Cardiac fibroblast (primary cell): Measurements from ENCODE around the gene ANKRD29.

ENCODE experiments used
- DNase-seq, 2 donors: peaks; one replicate each; pipeline versions ENCODE4 v3.0.0 to v3.0.0-alpha.2; 2010; ENCODE audit warnings: low read depth in 2 of 2
- H3K4me3 ChIP-seq, 2 donors: replicated peaks in 1 of 2; 1 replicate in 1 of 2; 2 replicates in 1 of 2; pipeline ENCODE4 v1.5.1; 2011; ENCODE audit warnings: low read depth in 2 of 2, low read length in 2 of 2, mild to moderate bottlenecking in 2 of 2, moderate library complexity in 1 of 2
- TF ChIP-seq, protein P1 (sequence below): IDR thresholded peaks from one replicate; pipeline ENCODE4 v1.5.1; 2011; ENCODE audit warnings: low read depth, mild to moderate bottlenecking, low read length, inconsistent platforms

ANKRD29 gene

DNA sequence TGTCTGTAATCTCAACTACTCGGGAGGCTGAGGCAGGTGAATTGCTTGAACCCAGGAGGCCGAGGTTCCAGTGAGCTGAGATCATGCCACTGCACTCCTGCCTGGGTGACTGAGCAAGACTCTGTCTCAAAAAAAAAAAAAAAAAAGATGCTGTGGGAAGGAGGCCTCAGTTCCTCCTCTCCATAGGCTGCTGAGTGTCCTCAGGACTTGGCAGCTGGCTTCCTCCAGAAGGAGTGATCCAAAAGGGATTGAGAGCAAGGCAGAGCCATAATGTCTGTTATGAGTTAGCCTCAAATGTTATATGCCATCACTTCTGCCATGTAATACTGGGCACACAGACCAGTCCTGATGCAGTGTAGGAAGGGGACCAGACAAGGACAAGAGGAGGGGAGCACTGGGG lies 69.8 kb downstream of the ANKRD29 start:
- TF ChIP-seq, protein P1, sequence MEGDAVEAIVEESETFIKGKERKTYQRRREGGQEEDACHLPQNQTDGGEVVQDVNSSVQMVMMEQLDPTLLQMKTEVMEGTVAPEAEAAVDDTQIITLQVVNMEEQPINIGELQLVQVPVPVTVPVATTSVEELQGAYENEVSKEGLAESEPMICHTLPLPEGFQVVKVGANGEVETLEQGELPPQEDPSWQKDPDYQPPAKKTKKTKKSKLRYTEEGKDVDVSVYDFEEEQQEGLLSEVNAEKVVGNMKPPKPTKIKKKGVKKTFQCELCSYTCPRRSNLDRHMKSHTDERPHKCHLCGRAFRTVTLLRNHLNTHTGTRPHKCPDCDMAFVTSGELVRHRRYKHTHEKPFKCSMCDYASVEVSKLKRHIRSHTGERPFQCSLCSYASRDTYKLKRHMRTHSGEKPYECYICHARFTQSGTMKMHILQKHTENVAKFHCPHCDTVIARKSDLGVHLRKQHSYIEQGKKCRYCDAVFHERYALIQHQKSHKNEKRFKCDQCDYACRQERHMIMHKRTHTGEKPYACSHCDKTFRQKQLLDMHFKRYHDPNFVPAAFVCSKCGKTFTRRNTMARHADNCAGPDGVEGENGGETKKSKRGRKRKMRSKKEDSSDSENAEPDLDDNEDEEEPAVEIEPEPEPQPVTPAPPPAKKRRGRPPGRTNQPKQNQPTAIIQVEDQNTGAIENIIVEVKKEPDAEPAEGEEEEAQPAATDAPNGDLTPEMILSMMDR = no peak

DNA sequence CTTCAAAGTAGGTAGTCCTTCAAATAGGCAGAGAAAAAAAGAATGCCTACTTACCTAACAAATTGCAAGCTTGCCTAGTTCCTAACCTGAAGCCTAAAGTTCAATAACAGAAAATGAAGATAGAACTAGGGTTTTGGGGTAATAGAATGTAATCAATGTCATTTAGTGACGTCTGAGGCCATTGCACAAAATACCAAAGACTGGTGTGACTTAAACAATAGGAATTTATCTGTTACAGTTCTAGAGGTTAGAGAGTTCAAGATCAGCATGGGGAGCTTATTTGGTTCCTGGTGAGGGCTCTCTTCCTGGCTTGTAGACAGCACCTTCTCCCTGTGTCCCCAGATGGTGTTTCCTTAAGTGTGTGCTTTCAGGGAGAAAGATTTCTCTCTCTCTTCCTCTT lies 71.7 kb downstream of the ANKRD29 start:
- TF ChIP-seq, protein P1 = no peak
- no peak overlapping the region for H3K4me3 ChIP-seq
- DNase-seq = peak; percentile 32 to 67

More for the DNA sequence above, 69.8 kb downstream of the ANKRD29 start:
- no peak overlapping the region for H3K4me3 ChIP-seq
- no peak for DNase-seq

DNA sequence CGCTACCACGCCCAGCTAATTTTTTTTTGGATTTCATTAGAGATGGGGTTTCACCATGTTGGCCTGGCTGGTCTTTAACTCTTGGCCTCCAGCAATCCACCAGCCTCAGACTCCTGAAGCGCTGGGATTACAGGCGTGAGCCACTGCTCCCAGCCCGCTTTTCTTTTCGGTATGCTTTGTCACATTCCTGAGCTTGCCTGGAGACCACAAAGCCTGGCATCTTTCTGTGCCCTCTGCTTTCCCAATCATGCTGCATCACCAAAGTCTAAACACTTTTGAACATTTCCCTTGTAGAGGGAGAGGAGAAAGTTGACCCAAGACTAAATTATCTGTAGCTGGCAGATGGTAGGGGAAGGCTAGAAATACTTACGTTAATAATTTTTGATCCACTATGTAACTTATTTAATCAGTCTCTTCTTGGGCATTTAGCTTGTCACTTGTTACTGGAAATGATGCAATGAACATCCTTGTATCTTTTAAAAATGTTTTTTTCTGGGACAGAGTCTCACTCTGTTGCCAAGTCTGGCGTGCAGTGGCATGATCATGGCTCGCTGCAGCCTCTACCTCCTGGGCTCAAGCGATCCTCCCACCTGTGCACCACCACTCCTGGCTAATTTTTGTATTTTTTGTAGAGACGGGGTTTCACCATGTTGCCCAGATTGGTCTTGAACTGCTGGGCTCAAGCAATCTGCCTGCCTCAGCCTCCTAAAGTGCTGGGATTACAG lies 73.7 kb downstream of the ANKRD29 start:
- DNase-seq = peak; percentile 34 to 54
- no peak overlapping the region for H3K4me3 ChIP-seq
- TF ChIP-seq, protein P1 = no peak

DNA sequence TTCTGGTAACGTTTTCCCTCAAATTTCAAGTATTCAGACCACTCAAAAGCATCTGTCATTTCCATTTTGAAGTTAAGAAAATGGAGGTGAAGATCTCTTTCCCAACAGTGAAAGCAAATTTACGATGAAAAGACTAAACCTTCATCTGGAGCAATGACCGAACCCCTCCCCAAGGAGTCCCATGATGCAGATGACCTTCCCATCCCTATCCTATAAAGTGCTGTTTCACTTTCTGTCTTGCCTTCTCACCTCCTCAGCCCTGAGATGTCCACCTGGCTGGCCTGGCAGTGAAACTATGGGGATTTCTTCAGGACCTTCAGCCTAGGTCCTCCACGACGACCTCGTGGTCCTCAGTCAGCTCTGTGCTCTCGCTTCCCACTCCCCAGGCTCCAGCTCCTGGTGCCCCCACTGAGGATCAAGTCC lies 75.5 kb downstream of the ANKRD29 start:
- TF ChIP-seq, protein P1 = no peak
- H3K4me3 ChIP-seq = peak overlapping the region in 1 of 2 donors; percentile 97
- no peak for DNase-seq

DNA sequence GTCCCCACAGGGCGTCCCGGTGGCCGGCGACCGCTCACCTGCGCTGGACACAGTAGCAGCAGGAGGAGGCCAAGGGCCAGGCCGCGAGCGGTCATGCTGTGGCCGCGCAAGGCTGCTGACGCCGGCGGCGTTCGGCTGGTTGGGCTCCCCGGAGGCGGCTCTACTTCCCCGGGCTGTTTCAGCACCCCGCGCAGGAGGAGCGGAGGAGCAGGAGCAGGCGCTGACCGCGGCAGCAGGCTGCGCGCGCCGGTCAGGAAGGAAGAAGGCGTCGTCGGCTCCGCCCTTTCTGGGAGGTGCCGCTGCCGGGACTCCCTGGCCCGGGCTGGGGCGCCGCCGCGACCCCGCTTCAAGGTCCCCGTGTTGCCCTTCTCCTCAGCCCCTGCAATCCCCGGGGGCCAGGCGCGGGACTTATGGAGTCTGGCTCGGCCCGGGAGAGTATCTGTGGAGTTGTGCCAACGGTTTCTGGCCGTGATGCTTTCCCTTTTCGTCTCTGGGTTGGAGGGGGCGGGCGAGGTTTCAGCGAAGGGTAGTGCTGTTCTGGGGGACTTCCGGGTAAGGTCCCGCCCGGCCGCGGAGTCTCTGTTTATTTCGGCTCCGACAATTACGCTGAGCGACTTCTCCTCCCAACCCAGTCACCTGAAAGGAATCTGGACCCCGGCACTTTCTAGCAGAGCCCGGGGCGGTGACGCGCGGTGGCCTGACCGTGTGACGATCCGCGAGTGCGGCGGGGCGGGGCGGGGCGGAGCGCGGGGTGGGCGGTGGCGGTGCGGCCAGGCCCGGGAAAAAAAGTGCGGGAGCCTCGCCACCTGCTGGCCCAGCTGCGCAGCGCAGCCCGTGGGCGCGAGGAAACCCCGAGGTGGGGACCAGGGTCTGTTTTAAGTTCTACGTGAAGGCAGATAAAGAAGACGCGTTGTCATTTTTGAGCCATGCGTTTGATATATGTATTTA lies 76.2 kb downstream of the ANKRD29 start, which contains the start of gene NPC1:
Gene NPC1 (minus strand): TSS at position 258 of the 948 bp plus-strand sequence. CDS start 163 bp downstream, at position 95.
- peak; percentile 96 to 98 for DNase-seq
- TF ChIP-seq, protein P1 = peak; percentile 81
- peak within 1 kb of the TSS; percentile 77 to 97 for H3K4me3 ChIP-seq

DNA sequence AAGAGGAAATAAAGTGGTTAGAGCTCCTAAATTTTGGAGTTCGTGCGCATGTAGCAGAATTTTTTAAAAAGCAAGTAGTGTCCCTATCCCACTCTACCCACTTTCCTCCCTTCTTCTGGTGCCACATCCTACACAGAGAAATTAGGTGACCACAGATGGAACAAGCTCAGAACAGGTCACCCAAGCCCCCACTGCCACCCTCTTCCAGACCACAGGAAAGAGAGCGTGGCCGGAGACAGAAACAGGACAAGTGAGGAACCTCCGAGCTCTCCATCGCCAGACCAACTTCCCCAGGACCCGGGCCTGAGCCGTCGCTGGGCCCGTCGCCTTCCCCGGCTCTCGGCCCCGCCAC lies 76.8 kb downstream of the ANKRD29 start:
- no peak for DNase-seq
- H3K4me3 ChIP-seq = peak overlapping the region; percentile 77 to 97
- TF ChIP-seq, protein P1 = no peak
